A549 (cell line): ENCODE data around the gene RNH1. TPM values are rescaled to one million over a fixed set of nuclear protein-coding genes. Genes with fewer than 3 reads are reported as not detected.

Source experiments
- ATAC-seq, 2 experiments: fragments of 200-7000 bp in 1 of 2; fragments of >200 bp in 1 of 2; cut with Nextera tagmentation in 1 of 2; cut with Tn5 transposase in 1 of 2; 3 replicates each; pipeline versions ENCODE4 v1.8.0 to v1.9.1; 2018 to 2020; ENCODE audit warnings: mild to moderate bottlenecking in 1 of 2, moderate library complexity in 1 of 2
- CTCF ChIA-PET: fragments of 300-600 bp; sonication (Branson Sonifier 250); formaldehyde crosslinking; extraction: SDS; loops from one replicate; lab custom pipeline; 2021; ENCODE audit warnings: antibody characterized with exemption, inconsistent platforms; lab: Yijun Ruan, JAX
- POLR2A ChIA-PET: fragments of 350-600 bp; formaldehyde crosslinking; extraction: SDS; loops from one replicate; lab custom pipeline; 2021; ENCODE audit warnings: antibody characterized with exemption, inconsistent platforms; lab: Yijun Ruan, JAX
- DNase-seq, 2 experiments: peaks; one replicate each; pipeline versions ENCODE4 v3.0.0 to v3.0.0-alpha.2; 2011 to 2016; ENCODE audit warnings: low read depth in 1 of 2, low spot score in 1 of 2
- FAIRE-seq: peaks from 2 replicates; lab custom pipeline; 2011; peaks lifted over from hg19 to GRCh38; lab: Jason Lieb, UNC
- H3K27ac ChIP-seq, 2 experiments: fragments of >200 bp; sonication (Bioruptor Twin); formaldehyde crosslinking; 3 replicates each; pipeline ENCODE4 v1.5.1; 2016 to 2017
- H3K4me1 ChIP-seq: fragments of >200 bp; sonication (Bioruptor Twin); formaldehyde crosslinking; 3 replicates; pipeline ENCODE4 v1.6.1; 2016
- H3K4me2 ChIP-seq: fragments of >200 bp; sonication (Bioruptor Twin); formaldehyde crosslinking; 3 replicates; pipeline ENCODE4 v1.6.1; 2016
- H3K4me3 ChIP-seq: fragments of >200 bp; sonication (Bioruptor Twin); formaldehyde crosslinking; 3 replicates; pipeline ENCODE4 v1.5.1; 2016
- H3K9me3 ChIP-seq: fragments of >200 bp; sonication (Bioruptor Twin); formaldehyde crosslinking; 3 replicates; pipeline ENCODE4 v1.6.1; 2016
- ATOH8 ChIP-seq: fragments of 250-450 bp; sonication (Bioruptor Pico); IDR thresholded peaks from 2 replicates; pipeline ENCODE4 v1.5.0; 2020; ENCODE audit warnings: low read depth, mild to moderate bottlenecking, moderate library complexity
- BCL3 ChIP-seq: fragments of >200 bp; sonication (Bioruptor Twin); formaldehyde crosslinking; IDR thresholded peaks from 3 replicates; pipeline ENCODE4 v1.6.1; 2016
- CBX2 ChIP-seq: fragments of 200-600 bp; sonication (generic); IDR thresholded peaks from 2 replicates; pipeline ENCODE4 v1.6.1; 2016; ENCODE audit warnings: low read depth, mild to moderate bottlenecking, borderline replicate concordance
- CBX8 ChIP-seq: fragments of 200-600 bp; sonication (generic); IDR thresholded peaks from 2 replicates; pipeline ENCODE4 v1.6.1; 2016
- E2F6 ChIP-seq: IDR thresholded peaks from 2 replicates; pipeline ENCODE4 v1.6.1; 2012; ENCODE audit warnings: low read depth, borderline replicate concordance
- EHMT2 ChIP-seq: fragments of 200-600 bp; sonication (generic); IDR thresholded peaks from 2 replicates; pipeline ENCODE4 v1.6.1; 2016; ENCODE audit warnings: antibody characterized with exemption, low read depth, mild to moderate bottlenecking, moderate library complexity
- GATA3 ChIP-seq: IDR thresholded peaks from 2 replicates; pipeline ENCODE4 v1.6.1; 2012; ENCODE audit warnings: borderline replicate concordance
- HDAC2 ChIP-seq: fragments of 200-600 bp; sonication (generic); IDR thresholded peaks from 2 replicates; pipeline ENCODE4 v1.6.1; 2016
- HES2 ChIP-seq: fragments of >200 bp; sonication (Bioruptor Twin); formaldehyde crosslinking; IDR thresholded peaks from 2 replicates; pipeline ENCODE4 v1.6.1; 2016
- HMGXB4 ChIP-seq: fragments of 250-450 bp; sonication (Bioruptor Pico); IDR thresholded peaks from 2 replicates; pipeline ENCODE4 v1.5.0; 2021; ENCODE audit warnings: mild to moderate bottlenecking, moderate library complexity, borderline replicate concordance
- HOXA7 ChIP-seq: fragments of 250-450 bp; sonication (Bioruptor Pico); IDR thresholded peaks from 2 replicates; pipeline ENCODE4 v1.5.0; 2020; ENCODE audit warnings: mild to moderate bottlenecking, moderate library complexity
- HOXB5 ChIP-seq: fragments of 250-450 bp; sonication (Bioruptor Pico); IDR thresholded peaks from 2 replicates; pipeline ENCODE4 v1.5.0; 2020; ENCODE audit warnings: mild to moderate bottlenecking, moderate library complexity
- JUN ChIP-seq, 2 experiments: fragments of >200 bp; sonication (Bioruptor Twin); formaldehyde crosslinking; IDR thresholded peaks; 2 replicates in 1 of 2; 3 replicates in 1 of 2; pipeline ENCODE4 v1.6.1; 2016 to 2017
- JUNB ChIP-seq: fragments of >200 bp; sonication (Bioruptor Twin); formaldehyde crosslinking; IDR thresholded peaks from 2 replicates; pipeline ENCODE4 v1.6.1; 2016
- KDM1A ChIP-seq: fragments of 200-600 bp; sonication (generic); IDR thresholded peaks from 2 replicates; pipeline ENCODE4 v1.6.1; 2016; ENCODE audit warnings: low read depth, mild to moderate bottlenecking
- KDM5A ChIP-seq: fragments of 200-600 bp; sonication (generic); IDR thresholded peaks from 2 replicates; pipeline ENCODE4 v1.6.1; 2016; ENCODE audit warnings: antibody characterized with exemption, mild to moderate bottlenecking
- MAFK ChIP-seq: fragments of 450-650 bp; IDR thresholded peaks from 2 replicates; pipeline ENCODE4 v1.6.1; 2014; ENCODE audit not compliant: partially characterized antibody
- MAX ChIP-seq: IDR thresholded peaks from 2 replicates; pipeline ENCODE4 v1.6.1; 2012
- MAZ ChIP-seq: fragments of 150-350 bp; IDR thresholded peaks from 2 replicates; pipeline ENCODE4 v1.6.1; 2014; ENCODE audit warnings: antibody characterized with exemption, low read depth, low read length, borderline replicate concordance
- MYC ChIP-seq: IDR thresholded peaks from 2 replicates; pipeline ENCODE4 v1.6.1; 2012; ENCODE audit warnings: mild to moderate bottlenecking, inconsistent platforms, low read length, improper control_type of control experiment, borderline replicate concordance
- PHF8 ChIP-seq: fragments of 200-600 bp; sonication (generic); IDR thresholded peaks from 2 replicates; pipeline ENCODE4 v1.6.1; 2016; ENCODE audit warnings: low read depth, mild to moderate bottlenecking, antibody characterized with exemption, moderate library complexity, borderline replicate concordance
- POLR2A ChIP-seq: IDR thresholded peaks from 2 replicates; pipeline ENCODE4 v1.6.1; 2012; ENCODE audit warnings: mild to moderate bottlenecking, low read length
- REST ChIP-seq: fragments of 200-600 bp; sonication (generic); IDR thresholded peaks from 2 replicates; pipeline ENCODE4 v1.6.1; 2016; ENCODE audit warnings: antibody characterized with exemption, mild to moderate bottlenecking, moderate library complexity
- SREBF2 ChIP-seq: fragments of 450-650 bp; IDR thresholded peaks from 2 replicates; pipeline ENCODE4 v1.6.1; 2014; ENCODE audit warnings: mild to moderate bottlenecking, moderate library complexity
- TP53 ChIP-seq: fragments of 250-450 bp; sonication (Bioruptor Pico); IDR thresholded peaks from 2 replicates; pipeline ENCODE4 v1.5.0; 2021; ENCODE audit warnings: mild to moderate bottlenecking, moderate library complexity
- USF2 ChIP-seq: fragments of 450-650 bp; IDR thresholded peaks from 2 replicates; pipeline ENCODE4 v1.6.1; 2014; ENCODE audit warnings: antibody characterized with exemption
- ZFP36 ChIP-seq: fragments of 450-650 bp; IDR thresholded peaks from 2 replicates; pipeline ENCODE4 v1.6.1; 2014; ENCODE audit warnings: borderline replicate concordance; ENCODE audit not compliant: partially characterized antibody
- ZSCAN20 ChIP-seq: fragments of 250-450 bp; sonication (Bioruptor Pico); IDR thresholded peaks from 2 replicates; pipeline ENCODE4 v1.8.0; 2022; ENCODE audit warnings: mild to moderate bottlenecking, moderate library complexity
- WGBS: methylation state at CpG from one replicate; pipeline ENCODE4 v1.1.6; 2017; ENCODE audit errors: missing lambda C conversion rate; 5-methylcytosine and 5-hydroxymethylcytosine counted together
- polyA plus RNA-seq, 4 experiments: library from polyadenylated mRNA; depleted of rRNA in 3 of 4; stranded (reverse); fragments of >200 nt; fragmentation: RNase III in 1 of 4; extraction: RNeasy Plus Mini Kit Qiagen cat#74134 plus additional on column Dnase treatment in 1 of 4; gene quantifications; 2 replicates in 3 of 4; 3 replicates in 1 of 4; pipeline ENCODE4 v1.2.3, GENCODE V29; 2011 to 2017

RNH1 gene
- polyA plus RNA-seq, 2 of the 4 experiments (the other 2 are of a cell fraction): 85.8 to 135 TPM

GRCh38 chr11:449889-450808 lies 56.9 kb downstream of the RNH1 start, which contains the start of gene PTDSS2:
TSS of gene PTDSS2 (plus strand) at chr11:450279. CDS start at chr11:450456, 177 bp downstream.
- H3K27ac ChIP-seq: peak within 1 kb of the TSS; percentile 86 to 93
- POLR2A ChIA-PET: interaction anchor here (0.7 to 2.2 kb wide), 6 partner anchors 43 to 243 kb away, joined by 3 to 18 read pairs (median 5); partner anchors contain the start of genes BET1L, RIC8A and RNH1
- TF ChIP-seq PHF8: peak; percentile 32; the same call in 1 of the 2 replicates
- no peak for TF ChIP-seq JUNB
- TF ChIP-seq E2F6: peak; percentile 48; the same call in 1 of the 2 replicates
- no peak; a peak in 1 of 5 replicates for TF ChIP-seq JUN (IDR thresholded peaks at IDR 0.05)
- no peak for TF ChIP-seq KDM1A
- no peak for TF ChIP-seq HES2
- TF ChIP-seq CBX8: no peak
- TF ChIP-seq HDAC2: no peak
- TF ChIP-seq POLR2A: peak; percentile 80
- TF ChIP-seq HOXB5: no peak
- TF ChIP-seq ZFP36: no peak
- TF ChIP-seq CBX2: no peak
- no peak for TF ChIP-seq REST
- no peak for TF ChIP-seq HMGXB4 (CRISPR knock-in tag)
- TF ChIP-seq MAZ: 0 out of 2 replicates have a peak, but pooled peaks have one; percentile 27
- no peak for TF ChIP-seq ATOH8 (CRISPR knock-in tag)
- no peak for TF ChIP-seq MAFK
- peak; percentile 30; the same call in 1 of the 2 replicates for TF ChIP-seq GATA3
- TF ChIP-seq ZSCAN20 (CRISPR knock-in tag): no peak
- peak; percentile 74 for TF ChIP-seq MAX
- no peak for TF ChIP-seq TP53 (CRISPR knock-in tag)
- TF ChIP-seq EHMT2: no peak
- no peak for TF ChIP-seq MYC
- TF ChIP-seq SREBF2: no peak
- no peak for TF ChIP-seq KDM5A
- TF ChIP-seq USF2: no peak
- peak; percentile 56; the same call in 1 of the 3 replicates for TF ChIP-seq BCL3
- TF ChIP-seq HOXA7 (CRISPR knock-in tag): no peak

More at GRCh38 chr11:449889-450808, 56.9 kb downstream of the RNH1 start, which contains the start of gene PTDSS2:
- peak within 1 kb of the TSS; percentile 98 for H3K4me3 ChIP-seq
- CTCF ChIA-PET: interaction anchor here (0.8 to 8.4 kb wide), 16 partner anchors 12 to 216 kb away, joined by 3 to 112 read pairs (median 8); no protein-coding TSS in a partner anchor
- no peaks in the 10 kb centered on the region for H3K9me3 ChIP-seq
- under 1% methylated on average over 49 of the region's 108 CpGs for WGBS
- ATAC-seq (peak; percentile 83 to 89), FAIRE-seq (peak; percentile 13), DNase-seq (peak; percentile 89 to 97)
- H3K4me2 ChIP-seq: peak within 1 kb of the TSS; percentile 84
- H3K4me1 ChIP-seq: peaks cover 18% of the 10 kb centered on the region
